DLD1 (cell line): Measurements from ENCODE around the gene MAMDC2.

Experiments
- in situ Hi-C: cut with HindIII; loops from 2 replicates; pipeline ENCODE4 v1.10.0; 2017; ENCODE audit warnings: low sequenced_read_pairs

Gene MAMDC2

DNA sequence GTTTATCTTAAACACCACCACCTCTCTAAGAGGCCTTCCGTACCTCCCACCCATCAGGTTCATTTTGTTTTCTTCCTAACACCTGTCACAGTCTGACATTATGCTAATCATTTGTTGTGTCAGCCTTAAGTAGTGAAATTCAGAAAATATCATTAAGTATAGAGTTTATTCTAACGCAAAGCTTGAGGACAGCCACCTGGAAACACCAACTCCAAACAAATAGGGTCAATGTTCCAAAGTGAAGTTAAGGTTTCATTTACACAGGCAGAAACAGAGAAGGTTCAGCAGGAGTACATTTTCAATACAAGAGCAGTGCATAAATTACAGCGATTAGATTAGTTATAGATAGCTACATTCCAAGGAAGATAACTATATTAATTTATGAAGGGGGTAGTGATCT is 213.9 kb downstream of the MAMDC2 start:
- in situ Hi-C loops, result no loop called here

DNA sequence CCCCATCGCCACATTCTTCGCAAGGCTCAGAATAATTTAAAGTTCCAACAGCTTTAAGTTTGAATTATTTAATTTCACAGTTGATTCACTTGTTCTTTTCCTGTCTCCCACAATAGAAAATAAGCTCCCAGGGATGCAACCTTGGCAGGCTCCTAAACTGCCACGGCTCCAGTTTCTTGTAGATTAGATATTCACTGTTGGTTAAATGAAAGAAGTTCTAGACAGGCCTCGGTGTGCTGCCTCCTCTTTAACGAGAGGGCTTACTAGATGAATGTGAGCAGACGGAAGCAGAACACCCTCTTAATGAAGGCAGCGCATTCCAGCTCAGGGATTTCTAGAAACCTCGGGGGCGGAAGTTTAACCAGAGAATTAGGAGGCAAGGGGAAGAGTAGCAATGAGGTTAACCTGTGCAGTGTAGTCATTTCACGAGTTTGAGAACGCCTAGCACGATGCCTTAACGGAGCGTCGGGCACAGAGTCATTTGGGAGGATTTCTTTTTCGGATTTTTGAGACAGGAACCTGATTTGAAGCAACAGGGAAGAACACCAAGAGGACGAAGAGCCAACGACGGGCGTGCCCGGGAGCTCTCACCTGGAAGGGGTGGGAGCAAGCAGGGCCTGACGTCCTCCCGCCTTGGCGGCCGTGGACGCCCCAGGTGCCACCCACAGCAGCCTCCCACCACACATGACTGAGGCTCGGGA is 214.5 kb downstream of the MAMDC2 start:
- in situ Hi-C loops, result no loop called here

DNA sequence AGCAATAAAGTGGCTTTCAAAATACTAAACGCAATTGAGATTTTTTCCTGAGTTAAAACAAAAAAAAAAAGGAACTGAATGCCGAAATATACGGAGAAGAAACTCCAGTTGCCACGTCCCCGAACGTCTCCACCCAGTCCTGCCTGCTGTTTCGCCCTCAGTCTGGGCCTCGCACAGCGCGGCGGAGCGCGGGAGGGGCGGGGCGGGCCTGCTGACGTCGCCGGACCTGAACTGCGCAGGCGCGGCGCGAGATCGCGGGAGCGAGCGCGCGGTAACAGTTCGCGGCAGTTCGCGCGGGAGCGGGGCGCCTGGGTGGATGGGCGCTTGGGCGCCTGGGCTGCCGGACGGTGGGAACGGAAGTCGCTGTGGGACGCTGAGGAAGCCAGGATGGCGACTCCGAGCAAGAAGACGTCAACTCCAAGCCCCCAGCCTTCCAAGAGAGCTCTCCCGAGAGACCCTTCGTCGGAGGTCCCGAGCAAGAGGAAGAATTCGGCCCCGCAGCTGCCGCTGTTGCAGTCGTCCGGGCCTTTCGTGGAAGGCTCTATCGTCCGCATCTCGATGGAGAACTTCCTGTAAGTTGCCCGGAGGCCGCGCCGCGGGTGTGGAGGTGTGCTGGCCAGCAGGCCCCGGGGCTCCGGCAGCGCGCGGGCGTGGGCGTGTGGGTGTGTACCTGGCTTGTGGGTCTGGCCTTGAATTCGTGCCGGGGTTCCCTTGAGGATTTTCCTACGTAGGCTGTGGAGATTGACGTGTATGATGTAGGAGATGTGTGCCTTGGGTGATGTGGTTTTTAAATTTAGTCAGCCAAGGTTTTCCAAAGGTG is 215.3 kb downstream of the MAMDC2 start, which contains the start of gene SMC5:
Gene SMC5 (plus strand): TSS at position 287 of the 820 bp plus-strand sequence. CDS start 101 bp downstream, at position 388.
- in situ Hi-C loops, result no loop called here

DNA sequence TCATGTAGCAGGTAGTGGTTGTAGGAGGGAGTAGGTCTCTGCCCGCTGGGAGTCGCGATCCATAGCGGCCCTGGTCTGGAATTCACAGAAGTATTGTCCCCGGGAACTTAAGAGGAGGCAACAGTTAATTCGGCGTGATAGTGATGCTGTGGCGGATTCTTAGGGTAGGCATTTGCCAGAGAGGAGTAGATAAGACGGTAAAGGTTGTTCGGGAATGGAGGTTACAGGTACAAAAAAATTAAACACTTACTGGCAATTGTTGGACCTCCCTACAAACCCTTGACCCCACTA is 215.8 kb downstream of the MAMDC2 start:
- in situ Hi-C loops, result no loop called here

DNA sequence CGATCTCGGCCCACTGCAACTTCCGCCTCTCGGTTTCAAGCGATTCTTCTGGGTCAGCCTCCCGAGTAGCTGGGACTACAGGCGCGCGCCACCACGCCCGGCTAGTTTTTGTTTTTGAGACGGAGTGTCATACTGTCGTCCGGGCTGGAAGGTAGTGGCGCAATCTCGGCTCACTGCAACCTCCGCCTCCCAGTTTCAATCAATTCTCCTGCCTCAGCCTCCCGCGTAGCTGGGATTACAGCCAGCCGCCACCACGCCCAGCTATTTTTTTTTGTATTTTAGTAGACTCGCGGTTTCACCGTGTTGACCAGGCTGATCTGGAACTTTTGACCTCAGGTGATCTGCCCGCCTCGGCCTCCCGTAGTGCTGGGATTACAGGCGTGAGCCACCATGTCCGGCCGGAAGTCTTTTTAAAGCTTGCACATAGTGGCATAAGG is 216.4 kb downstream of the MAMDC2 start:
- in situ Hi-C loops, result no loop called here

DNA sequence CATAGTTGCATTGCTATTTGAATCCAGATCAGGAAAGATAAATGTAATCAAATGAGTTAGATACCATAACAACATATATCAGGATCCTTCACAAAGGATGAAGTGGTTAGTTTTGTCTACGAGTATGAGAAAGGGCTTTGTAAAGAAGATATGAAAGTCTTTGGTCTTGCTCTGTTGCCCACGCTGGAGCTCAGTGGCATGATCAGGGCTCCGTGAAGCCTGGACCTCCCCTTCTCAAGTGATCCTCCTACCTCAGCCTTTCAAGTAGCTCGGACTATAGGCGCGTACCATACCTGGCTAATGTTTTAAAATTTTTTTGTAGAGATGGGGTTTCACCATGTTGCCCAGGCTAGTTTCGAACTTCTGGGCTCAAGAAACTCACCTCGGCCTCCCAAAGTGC is 217.0 kb downstream of the MAMDC2 start:
- in situ Hi-C loops, result no loop called here

DNA sequence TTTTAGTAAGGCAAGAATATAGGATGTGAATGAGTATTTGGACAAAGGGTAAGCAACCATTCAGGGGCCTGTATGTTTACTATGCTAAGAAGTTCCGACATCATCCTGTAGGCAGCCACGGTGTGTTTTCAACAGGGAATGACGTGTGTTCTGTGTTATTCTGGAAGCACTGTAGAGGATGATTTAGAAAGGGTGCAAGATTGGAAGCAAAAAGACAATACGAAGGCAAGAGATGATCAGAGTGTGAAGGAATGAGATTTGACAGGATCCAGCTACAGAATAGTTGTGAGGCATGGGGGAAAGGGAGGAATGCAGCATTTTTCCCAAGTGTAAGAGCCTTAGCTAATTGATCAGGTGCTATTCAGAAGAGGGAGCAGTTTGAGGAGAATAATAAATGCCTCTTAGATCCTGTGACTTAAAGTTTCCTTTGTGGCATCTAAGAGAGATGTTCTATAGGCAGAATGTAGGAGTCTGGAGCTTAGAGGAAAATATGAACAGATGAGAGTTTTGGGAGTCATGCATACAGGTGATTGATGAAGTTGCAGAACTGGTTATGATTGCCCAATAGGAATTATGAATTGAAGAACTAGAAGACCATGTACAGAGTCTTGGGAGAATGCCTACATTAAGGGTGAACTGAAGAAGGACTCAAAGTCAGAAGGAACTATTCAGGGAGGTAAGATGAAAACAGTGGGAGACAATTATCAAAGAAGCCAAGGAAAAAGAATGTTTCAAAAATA is 217.7 kb downstream of the MAMDC2 start:
- in situ Hi-C loops, result no loop called here

DNA sequence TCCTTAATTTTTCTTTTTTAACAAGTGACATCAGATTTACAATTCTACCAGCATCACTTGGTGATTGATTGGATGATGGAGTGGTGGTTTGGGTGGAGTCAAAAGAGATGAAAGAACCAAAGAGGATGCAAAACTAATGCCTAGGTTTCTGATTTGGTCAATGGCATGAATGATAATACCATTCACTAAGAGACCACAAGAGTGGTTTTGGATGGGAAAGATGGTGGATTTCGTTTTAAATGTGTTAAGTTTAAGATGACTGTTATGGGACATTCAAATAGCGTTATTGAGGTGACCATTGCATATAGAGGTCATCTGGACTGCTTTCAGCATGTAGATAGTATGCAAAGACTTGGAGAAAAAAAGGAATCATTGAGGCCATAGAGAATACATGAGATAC is 218.7 kb downstream of the MAMDC2 start:
- in situ Hi-C loops, result no loop called here

DNA sequence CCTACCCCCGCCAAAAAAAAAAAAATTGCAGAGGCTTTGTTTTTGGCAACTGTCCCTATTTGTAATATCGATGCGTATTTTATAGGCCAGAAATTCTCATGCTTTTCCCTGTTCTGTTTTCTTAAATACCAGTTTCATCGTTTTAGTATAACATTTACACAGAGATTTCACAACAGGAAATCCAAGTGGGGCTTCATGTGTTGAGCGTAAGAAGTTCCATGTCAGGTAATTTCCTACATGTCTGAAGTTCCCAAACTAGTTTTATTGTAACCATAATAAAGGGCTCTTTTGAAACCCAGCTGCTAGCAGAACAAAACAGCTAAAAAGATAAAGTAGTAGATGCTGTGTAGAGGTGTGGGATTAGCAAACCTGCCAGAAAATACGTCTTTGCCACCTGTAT is 219.3 kb downstream of the MAMDC2 start:
- in situ Hi-C loops, result no loop called here

DNA sequence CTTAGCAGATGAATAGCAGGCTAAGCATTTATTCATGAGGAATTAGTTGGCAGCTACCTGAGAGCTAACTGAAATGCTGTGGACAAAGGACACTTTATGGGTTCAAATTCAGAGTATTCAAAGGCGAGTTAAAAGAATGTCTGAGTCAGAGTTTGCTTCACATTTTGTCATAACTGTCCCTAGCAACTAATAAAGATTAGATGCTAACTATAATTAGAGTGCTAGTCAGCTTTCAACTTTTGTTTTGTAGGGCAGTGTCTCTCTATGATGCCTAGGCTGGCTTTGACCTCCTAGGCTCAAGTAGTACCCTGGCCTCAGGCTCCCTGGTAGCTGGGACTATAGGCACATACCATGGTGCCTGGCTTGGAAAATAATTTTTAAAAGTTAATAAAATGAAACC is 219.8 kb downstream of the MAMDC2 start:
- in situ Hi-C loops, result no loop called here
